Type B pancreatic cell (in vitro differentiated cells): Measurements from ENCODE around the gene MIB2. TPM values are rescaled to one million over a fixed set of nuclear protein-coding genes. Genes with fewer than 3 reads are reported as not detected.

Source experiments
- DNase-seq: peaks from one replicate; pipeline ENCODE4 v3.0.0; 2021; ENCODE audit warnings: mixed read lengths; ENCODE audit not compliant: unreplicated experiment; ENCODE audit errors: extremely low spot score
- H3K27ac Mint-ChIP-seq: 2 replicates; pipeline ENCODE4 v1.8.0; 2021; ENCODE audit warnings: mild to moderate bottlenecking, mixed read lengths
- H3K27me3 Mint-ChIP-seq: 2 replicates; pipeline ENCODE4 v1.8.0; 2021; ENCODE audit warnings: mixed read lengths
- H3K36me3 Mint-ChIP-seq: 2 replicates; pipeline ENCODE4 v1.8.0; 2021; ENCODE audit warnings: mixed read lengths
- H3K4me1 Mint-ChIP-seq: one replicate; pipeline ENCODE4 v1.8.0; 2021; ENCODE audit warnings: mixed read lengths; ENCODE audit not compliant: unreplicated experiment
- H3K4me3 Mint-ChIP-seq: 2 replicates; pipeline ENCODE4 v1.8.0; 2021; ENCODE audit warnings: mild to moderate bottlenecking, mixed read lengths
- H3K9me3 Mint-ChIP-seq: 2 replicates; pipeline ENCODE4 v1.8.0; 2021; ENCODE audit warnings: mixed read lengths
- CTCF ChIP-seq: fragments of 200-600 bp; sonication (generic); conservative IDR thresholded peaks from 2 replicates; pipeline ENCODE4 v1.5.0; 2021; ENCODE audit warnings: antibody characterized with exemption, mild to moderate bottlenecking
- total RNA-seq: library from RNA; stranded (reverse); gene quantifications from 2 replicates; pipeline ENCODE4 v1.2.1, GENCODE V29; 2021; ENCODE audit warnings: low replicate concordance

The MIB2 gene
- total RNA-seq, 1 donor from 2014 or later, result 114 TPM

GRCh38 chr1:1603671-1604373 lies 11.5 kb upstream of the MIB2 start:
- Mint-ChIP-seq H3K27me3 (peaks cover 22% of the 10 kb centered on the region), H3K9me3 (no peaks in the 10 kb centered on the region), H3K36me3 (no peaks in the 10 kb centered on the region), H3K4me3 (no peak overlapping the region), H3K4me1 (no peaks in the 10 kb centered on the region), H3K27ac (no peak overlapping the region)
- no peak for DNase-seq
- no peak for TF ChIP-seq CTCF

GRCh38 chr1:1604374-1605033 lies 10.8 kb upstream of the MIB2 start:
- no peak for TF ChIP-seq CTCF
- no peaks in the 10 kb centered on the region for H3K4me1 Mint-ChIP-seq
- DNase-seq, result no peak
- no peak overlapping the region for H3K27ac Mint-ChIP-seq
- peaks cover 18% of the 10 kb centered on the region for H3K27me3 Mint-ChIP-seq
- no peak overlapping the region for H3K4me3 Mint-ChIP-seq
- H3K9me3 Mint-ChIP-seq, result no peaks in the 10 kb centered on the region
- H3K36me3 Mint-ChIP-seq, result no peaks in the 10 kb centered on the region

- Mint-ChIP-seq H3K4me1 (no peaks in the 10 kb centered on the region), H3K27ac (no peak overlapping the region), H3K4me3 (no peak overlapping the region), H3K9me3 (no peaks in the 10 kb centered on the region), H3K36me3 (no peaks in the 10 kb centered on the region), H3K27me3 (peaks cover 18% of the 10 kb centered on the region)
- peak; percentile 66 for DNase-seq
- no peak for TF ChIP-seq CTCF
Observed at GRCh38 chr1:1605034-1605591, 10.2 kb upstream of the MIB2 start.

- peaks cover under 1% of the 10 kb centered on the region for H3K4me1 Mint-ChIP-seq
- no peaks in the 10 kb centered on the region for H3K9me3 Mint-ChIP-seq
- peaks cover 16% of the 10 kb centered on the region for H3K27me3 Mint-ChIP-seq
- no peak for TF ChIP-seq CTCF
- DNase-seq, result no peak
- H3K27ac Mint-ChIP-seq, result no peak overlapping the region
- no peak overlapping the region for H3K4me3 Mint-ChIP-seq
- H3K36me3 Mint-ChIP-seq, result no peaks in the 10 kb centered on the region
Observed at GRCh38 chr1:1605724-1606123, 9.6 kb upstream of the MIB2 start.

- Mint-ChIP-seq H3K4me1 (peaks cover 6% of the 10 kb centered on the region), H3K9me3 (no peaks in the 10 kb centered on the region), H3K27ac (no peak overlapping the region), H3K27me3 (peaks cover 15% of the 10 kb centered on the region), H3K36me3 (no peaks in the 10 kb centered on the region), H3K4me3 (no peak overlapping the region)
- DNase-seq, result no peak
- TF ChIP-seq CTCF, result no peak
Observed at GRCh38 chr1:1606232-1606631, 9.1 kb upstream of the MIB2 start.
